H1 (cell line): ENCODE measurements around the gene NCAPD2. TPM values are rescaled to one million over a fixed set of nuclear protein-coding genes. Genes with fewer than 3 reads are reported as not detected.

Source experiments
- CTCF ChIA-PET: fragments of 300-600 bp; sonication (Branson Sonifier 250); formaldehyde crosslinking; loops from one replicate; lab custom pipeline; 2021; ENCODE audit not compliant: partially characterized antibody; lab: Charles Lee
- POLR2A ChIA-PET: fragments of 300-600 bp; sonication (Branson Sonifier 250); formaldehyde crosslinking; loops from one replicate; lab custom pipeline; 2021; ENCODE audit warnings: inconsistent platforms; ENCODE audit not compliant: partially characterized antibody; lab: Charles Lee
- DNase-seq, 2 experiments: peaks; one replicate each; pipeline versions ENCODE4 v3.0.0 to v3.0.0-alpha.2; 2010 to 2022; ENCODE audit warnings: low spot score in 2 of 2, low read depth in 1 of 2, mixed read lengths in 1 of 2
- FAIRE-seq: peaks from 2 replicates; lab custom pipeline; 2011; peaks lifted over from hg19 to GRCh38; lab: Jason Lieb, UNC
- H2AFZ ChIP-seq: 2 replicates; pipeline ENCODE4 v1.8.1; 2012; ENCODE audit warnings: low read length, inconsistent platforms
- H2AK5ac ChIP-seq: 2 replicates; pipeline ENCODE4 v1.6.1; 2013; ENCODE audit warnings: low read depth, low read length
- H2BK120ac ChIP-seq: replicated peaks from 2 replicates; pipeline ENCODE3; 2013; ENCODE audit warnings: low read depth, low read length, inconsistent platforms
- H2BK12ac ChIP-seq: 2 replicates; pipeline ENCODE4 v1.6.1; 2013; ENCODE audit warnings: low read depth, low read length
- H2BK15ac ChIP-seq: 2 replicates; pipeline ENCODE4 v1.6.1; 2013; ENCODE audit warnings: low read length
- H2BK20ac ChIP-seq: 2 replicates; pipeline ENCODE4 v1.6.1; 2013; ENCODE audit warnings: low read length
- H2BK5ac ChIP-seq: 2 replicates; pipeline ENCODE4 v1.6.1; 2013; ENCODE audit warnings: low read depth, low read length
- H3K14ac ChIP-seq: 2 replicates; pipeline ENCODE4 v1.6.1; 2013; ENCODE audit warnings: inconsistent platforms; ENCODE audit not compliant: insufficient read length
- H3K18ac ChIP-seq: 2 replicates; pipeline ENCODE4 v1.6.1; 2013; ENCODE audit warnings: low read length; ENCODE audit errors: extremely low read depth
- H3K23ac ChIP-seq: 2 replicates; pipeline ENCODE4 v1.6.1; 2013; ENCODE audit warnings: inconsistent platforms; ENCODE audit not compliant: insufficient read length
- H3K23me2 ChIP-seq: 2 replicates; pipeline ENCODE4 v1.6.1; 2013; ENCODE audit warnings: low read depth, low read length
- H3K27ac ChIP-seq: 2 replicates; pipeline ENCODE4 v1.6.1; 2011; ENCODE audit warnings: low read depth, low read length, inconsistent platforms
- H3K27me3 ChIP-seq, 4 experiments: replicated peaks in 1 of 4; 1 replicate in 1 of 4; 2 replicates in 3 of 4; pipeline versions ENCODE4 v1.6.1 to v1.8.1; 2011 to 2013; ENCODE audit warnings: low read length in 3 of 4, mild to moderate bottlenecking in 3 of 4, inconsistent platforms in 2 of 4, mixed read lengths in 2 of 4, moderate library complexity in 1 of 4; ENCODE audit not compliant: control insufficient read depth in 3 of 4, insufficient read depth in 3 of 4; ENCODE audit errors: extremely low read depth in 1 of 4
- H3K36me3 ChIP-seq, 4 experiments: 2 replicates each; pipeline versions ENCODE4 v1.6.1 to v1.8.1; 2011 to 2013; ENCODE audit warnings: mild to moderate bottlenecking in 4 of 4, low read length in 3 of 4, moderate library complexity in 2 of 4, control low read depth in 1 of 4, inconsistent platforms in 1 of 4; ENCODE audit not compliant: insufficient read depth in 4 of 4, control insufficient read depth in 2 of 4
- H3K4ac ChIP-seq: replicated peaks from 2 replicates; pipeline ENCODE3; 2013; ENCODE audit warnings: low read length, low read depth, mixed read lengths, inconsistent platforms; ENCODE audit not compliant: insufficient read length
- H3K4me1 ChIP-seq, 4 experiments: replicated peaks in 1 of 4; 1 replicate in 1 of 4; 2 replicates in 3 of 4; pipeline versions ENCODE4 v1.6.1 to v1.8.1; 2011 to 2013; ENCODE audit warnings: low read length in 3 of 4, inconsistent platforms in 2 of 4, mixed read lengths in 1 of 4; ENCODE audit not compliant: insufficient read depth in 4 of 4, control insufficient read depth in 3 of 4
- H3K4me2 ChIP-seq, 2 experiments: 2 replicates each; pipeline versions ENCODE4 v1.6.1 to v1.8.1; 2011 to 2013; ENCODE audit warnings: low read depth in 2 of 2, low read length in 2 of 2, control low read depth in 1 of 2, inconsistent platforms in 1 of 2, mild to moderate bottlenecking in 1 of 2; ENCODE audit not compliant: insufficient read depth in 1 of 2
- H3K4me3 ChIP-seq, 4 experiments: fragments of 200-600, 300-600 bp in 1 of 4; sonication (generic), shearing (Covaris generic), sonication (Bioruptor Twin) in 1 of 4; 2 replicates each; pipeline versions ENCODE4 v1.5.1 to v1.8.1; 2011 to 2016; ENCODE audit warnings: low read length in 4 of 4, low read depth in 3 of 4, control low read depth in 2 of 4, inconsistent platforms in 2 of 4, mild to moderate bottlenecking in 2 of 4, mixed read lengths in 1 of 4, moderate library complexity in 1 of 4; ENCODE audit not compliant: insufficient read depth in 2 of 4; ENCODE audit errors: extremely low read depth in 1 of 4
- H3K56ac ChIP-seq: replicated peaks from 2 replicates; pipeline ENCODE3; 2013; ENCODE audit warnings: low read depth, mild to moderate bottlenecking, mixed read lengths, low read length, inconsistent platforms; ENCODE audit not compliant: insufficient read length
- H3K79me1 ChIP-seq: 2 replicates; pipeline ENCODE4 v1.6.1; 2013; ENCODE audit warnings: low read depth, low read length, control low read depth
- H3K79me2 ChIP-seq, 2 experiments: 2 replicates each; pipeline versions ENCODE4 v1.6.1 to v1.8.1; 2012 to 2013; ENCODE audit warnings: low read length in 2 of 2, mild to moderate bottlenecking in 2 of 2, inconsistent platforms in 1 of 2; ENCODE audit not compliant: insufficient read depth in 2 of 2, control insufficient read depth in 1 of 2
- H3K9ac ChIP-seq, 4 experiments: replicated peaks in 1 of 4; 1 replicate in 1 of 4; 2 replicates in 3 of 4; pipeline versions ENCODE4 v1.6.1 to v1.8.1; 2011 to 2013; ENCODE audit warnings: low read depth in 3 of 4, low read length in 3 of 4, control low read depth in 2 of 4, mild to moderate bottlenecking in 2 of 4, moderate library complexity in 2 of 4, inconsistent platforms in 1 of 4; ENCODE audit errors: extremely low read depth in 1 of 4
- H3K9me3 ChIP-seq, 2 experiments: 2 replicates each; pipeline versions ENCODE4 v1.6.1 to v1.8.1; 2012 to 2013; ENCODE audit warnings: mild to moderate bottlenecking in 2 of 2, moderate library complexity in 2 of 2, control low read depth in 1 of 2, inconsistent platforms in 1 of 2, low read depth in 1 of 2, low read length in 1 of 2, mixed read lengths in 1 of 2; ENCODE audit not compliant: insufficient read depth in 2 of 2
- H4K20me1 ChIP-seq, 2 experiments: replicated peaks in 1 of 2; 2 replicates each; pipeline versions ENCODE3 to v1.8.1; 2011 to 2013; ENCODE audit warnings: inconsistent platforms in 2 of 2, low read length in 2 of 2, mild to moderate bottlenecking in 1 of 2; ENCODE audit not compliant: insufficient read depth in 2 of 2, control insufficient read depth in 1 of 2
- H4K5ac ChIP-seq: 2 replicates; pipeline ENCODE4 v1.6.1; 2013; ENCODE audit warnings: low read length, low read depth, mixed read lengths, inconsistent platforms; ENCODE audit not compliant: insufficient read length
- H4K8ac ChIP-seq: 2 replicates; pipeline ENCODE4 v1.8.0; 2013; ENCODE audit warnings: mild to moderate bottlenecking, moderate library complexity, low read length, inconsistent platforms; ENCODE audit not compliant: insufficient read depth; ENCODE audit errors: extremely low read depth
- H4K91ac ChIP-seq: replicated peaks from 2 replicates; pipeline ENCODE3; 2013; ENCODE audit warnings: low read length, mixed read lengths, inconsistent platforms; ENCODE audit not compliant: insufficient read length
- CBX8 ChIP-seq: fragments of 300-800, 300-1000 bp; sonication (generic); IDR thresholded peaks from 2 replicates; pipeline ENCODE4 v1.7.1; 2016; ENCODE audit warnings: low read depth, low read length, borderline replicate concordance
- GTF2F1 ChIP-seq: IDR thresholded peaks from 2 replicates; pipeline ENCODE4 v1.6.1; 2012; ENCODE audit warnings: low read depth, low read length, improper control_type of control experiment, borderline replicate concordance
- JUN ChIP-seq: IDR thresholded peaks from 2 replicates; pipeline ENCODE4 v1.6.1; 2011; ENCODE audit warnings: low read depth, mild to moderate bottlenecking, improper control_type of control experiment, low read length
- NRF1 ChIP-seq: IDR thresholded peaks from 2 replicates; pipeline ENCODE4 v1.6.1; 2011; ENCODE audit warnings: mild to moderate bottlenecking, low read depth, low read length, improper control_type of control experiment
- POLR2A ChIP-seq, 2 experiments: IDR thresholded peaks; 1 replicate in 1 of 2; 2 replicates in 1 of 2; pipeline ENCODE4 v1.6.1; 2011; ENCODE audit warnings: low read depth in 2 of 2, low read length in 2 of 2, mild to moderate bottlenecking in 2 of 2; ENCODE audit errors: control extremely low read depth in 1 of 2
- SRF ChIP-seq: IDR thresholded peaks from 2 replicates; pipeline ENCODE4 v1.6.1; 2011; ENCODE audit warnings: mild to moderate bottlenecking, low read depth, low read length, moderate library complexity
- SUZ12 ChIP-seq: fragments of 200-600 bp; sonication (generic); IDR thresholded peaks from 2 replicates; pipeline ENCODE4 v1.6.1; 2012; ENCODE audit warnings: mild to moderate bottlenecking, inconsistent platforms, low read length, moderate library complexity, mixed read lengths
- TAF1 ChIP-seq: IDR thresholded peaks from 2 replicates; pipeline ENCODE4 v1.6.1; 2011; ENCODE audit warnings: mild to moderate bottlenecking, low read depth, low read length
- TAF7 ChIP-seq: optimal IDR thresholded peaks from 2 replicates; pipeline ENCODE3; 2011; ENCODE audit warnings: low read depth, mild to moderate bottlenecking, inconsistent platforms, low read length, moderate library complexity, borderline replicate concordance
- WGBS, 2 experiments: shearing (Covaris generic) in 1 of 2; methylation state at CpG; one replicate each; pipeline versions ENCODE4 v1.1.6 to v1.1.7; 2013 to 2015; ENCODE audit warnings: low lambda C conversion rate in 2 of 2, mixed read lengths in 2 of 2, inconsistent platforms in 1 of 2, low coverage in 1 of 2, missing lambda C conversion rate in 1 of 2; ENCODE audit not compliant: insufficient replicate concordance in 2 of 2, insufficient coverage in 1 of 2, insufficient read length in 1 of 2; ENCODE audit errors: extremely low coverage in 1 of 2, missing lambda C conversion rate in 1 of 2; 5-methylcytosine and 5-hydroxymethylcytosine counted together
- polyA plus RNA-seq, 7 experiments: library from polyadenylated mRNA; depleted of rRNA in 3 of 7; stranded (reverse) in 5 of 7; unstranded in 2 of 7; fragments of >200 nt in 5 of 7; fragments of 200-250 nt in 2 of 7; gene quantifications; 1 replicate in 5 of 7; 2 replicates in 1 of 7; 4 replicates in 1 of 7; pipeline versions ENCODE4 v1.2.1 to v1.2.3, GENCODE V29; 2011 to 2013; ENCODE audit warnings: missing spikeins in 2 of 7, mixed read lengths in 2 of 7
- total RNA-seq: library from RNA; stranded (reverse); fragmentation: NEBNext Ultra II Directional; extraction: Animal tissue kit (Norgen Biotek cat#: 25700); gene quantifications from 2 replicates; pipeline ENCODE4 v1.2.1, GENCODE V29; 2021

Gene NCAPD2
- total and polyA plus RNA-seq, 2 of the 8 experiments (the other 6 are each of a cell fraction or from before 2014, with no cell fraction given) = 55.8 to 132 TPM

- no peak overlapping the region for H3K18ac ChIP-seq
- H2BK15ac ChIP-seq = no peak overlapping the region
- peaks cover 23 to 43% (median 29%) of the 10 kb centered on the region in 4 experiments for H3K36me3 ChIP-seq
- H2BK120ac ChIP-seq = no peak overlapping the region
- H3K9me3 ChIP-seq = no peaks in the 10 kb centered on the region
- peak overlapping the region; percentile 83 to 98 (median 90) for H3K4me3 ChIP-seq
- DNase-seq (no peak), FAIRE-seq (no peak)
- CTCF ChIA-PET = interaction anchor here (1.1 to 24.9 kb wide), 5 partner anchors 8 to 230 kb away, joined by 3 to 462 read pairs (median 3); partner anchors contain the start of genes IFFO1 and NOP2
- H4K91ac ChIP-seq = no peak overlapping the region
- peaks cover 16% of the 10 kb centered on the region for H3K23me2 ChIP-seq
- no peak overlapping the region for H3K4ac ChIP-seq
- peak overlapping the region; percentile 80 to 91 for H3K4me2 ChIP-seq
- no peaks in the 10 kb centered on the region for H3K27me3 ChIP-seq
- H3K79me1 ChIP-seq = no peaks in the 10 kb centered on the region; the same call in 1 of the 2 replicates
- peak overlapping the region; percentile 48; the same call in 1 of the 2 replicates for H2BK5ac ChIP-seq
- H4K8ac ChIP-seq = 0 out of 2 replicates have a peak overlapping the region, but pooled peaks have one; percentile 66
- no peak overlapping the region for H2BK20ac ChIP-seq
- no peak overlapping the region for H2AFZ ChIP-seq
- H2BK12ac ChIP-seq = no peak overlapping the region
- H3K14ac ChIP-seq = no peak overlapping the region
- WGBS, 2 experiments = 64% methylated on average over 10 of the region's 10 CpGs; no CpG with 5 or more reads in 1 of the 2 experiments
- no peak overlapping the region for H4K5ac ChIP-seq
- POLR2A ChIA-PET = interaction anchor here (0.6 to 11.4 kb wide), 46 partner anchors 7 to 392 kb away, joined by 3 to 665 read pairs (median 6); partner anchors contain the start of genes CDCA3, CHD4, IFFO1 and MRPL51
- peaks cover 10 to 23% of the 10 kb centered on the region in 2 experiments for H4K20me1 ChIP-seq
- H3K9ac ChIP-seq = peak overlapping the region; percentile 89 to 99 (median 98); a peak in 6 of 7 replicates
- peaks cover 3 to 28% of the 10 kb centered on the region in 2 experiments; a peak in 3 of 4 replicates for H3K79me2 ChIP-seq
- peak overlapping the region; percentile 98; the same call in 1 of the 2 replicates for H3K27ac ChIP-seq
- H2AK5ac ChIP-seq = no peak overlapping the region
- H3K56ac ChIP-seq = peak overlapping the region; percentile 96
- H3K23ac ChIP-seq = no peak overlapping the region
- H3K4me1 ChIP-seq = peaks cover 0 to 25% (median 21%) of the 10 kb centered on the region in 4 experiments; a peak in 6 of 7 replicates
- TF ChIP-seq TAF1 (no peak), SUZ12 (no peak), CBX8 (no peak), POLR2A (IDR thresholded peaks at IDR 0.05; ENCODE audit: control extremely low read depth in 1 of 2, low read depth in 2 of 2, low read length in 2 of 2) (peak in 1 of 2 experiments; percentile 60; a peak in 2 of 3 replicates), TAF7 (peak; percentile 22), GTF2F1 (no peak), SRF (no peak), JUN (no peak), NRF1 (no peak)
Measured at GRCh38 chr12:6535960-6536847, 42.3 kb downstream of the NCAPD2 start.
